GM23248 (cell line): ENCODE measurements around the gene TCEA2. TPM values are rescaled to one million over a fixed set of nuclear protein-coding genes. Genes with fewer than 3 reads are reported as not detected.

Experiments
- DNase-seq: peaks from one replicate; pipeline ENCODE4 v3.0.0-alpha.2; 2015
- H2AFZ ChIP-seq: fragments of 200-600 bp; sonication (generic); 2 replicates; pipeline ENCODE4 v1.6.1; 2016; ENCODE audit warnings: antibody characterized with exemption
- H3F3A ChIP-seq: fragments of 200-600 bp; sonication (generic); 2 replicates; pipeline ENCODE4 v1.6.1; 2016; ENCODE audit warnings: mild to moderate bottlenecking, antibody characterized with exemption, mixed run types; ENCODE audit not compliant: insufficient read depth
- H3K27ac ChIP-seq: fragments of 200-600 bp; sonication (generic); 2 replicates; pipeline ENCODE4 v1.5.1; 2016; ENCODE audit warnings: mild to moderate bottlenecking
- H3K27me3 ChIP-seq: fragments of 200-600 bp; sonication (generic); replicated peaks from 2 replicates; pipeline ENCODE4 v1.6.1; 2016; ENCODE audit warnings: mild to moderate bottlenecking; ENCODE audit not compliant: insufficient read depth
- H3K36me3 ChIP-seq: fragments of 200-600 bp; sonication (generic); 2 replicates; pipeline ENCODE4 v1.6.1; 2016; ENCODE audit warnings: low read depth, mild to moderate bottlenecking
- H3K4me1 ChIP-seq: fragments of 200-600 bp; sonication (generic); 2 replicates; pipeline ENCODE4 v1.6.1; 2016; ENCODE audit warnings: mild to moderate bottlenecking; ENCODE audit not compliant: insufficient read depth
- H3K4me2 ChIP-seq: fragments of 200-600 bp; sonication (generic); one replicate; pipeline ENCODE4 v1.6.1; 2016; ENCODE audit warnings: mild to moderate bottlenecking; ENCODE audit not compliant: unreplicated experiment
- H3K4me3 ChIP-seq: fragments of 200-600 bp; sonication (generic); 2 replicates; pipeline ENCODE4 v1.5.1; 2016; ENCODE audit warnings: mild to moderate bottlenecking
- H3K79me2 ChIP-seq: fragments of 200-600 bp; sonication (generic); 2 replicates; pipeline ENCODE4 v1.6.1; 2016; ENCODE audit warnings: mild to moderate bottlenecking; ENCODE audit not compliant: insufficient read depth
- H3K9ac ChIP-seq: fragments of 200-600 bp; sonication (generic); 2 replicates; pipeline ENCODE4 v1.6.1; 2016; ENCODE audit warnings: mild to moderate bottlenecking
- H3K9me2 ChIP-seq: fragments of 200-600 bp; sonication (generic); 2 replicates; pipeline ENCODE4 v1.6.1; 2016; ENCODE audit warnings: mixed run types, mild to moderate bottlenecking, moderate library complexity; ENCODE audit not compliant: insufficient read depth
- H3K9me3 ChIP-seq: fragments of 200-600 bp; sonication (generic); one replicate; pipeline ENCODE4 v1.6.1; 2017; ENCODE audit warnings: low read depth
- H4K20me1 ChIP-seq: fragments of 200-600 bp; sonication (generic); 2 replicates; pipeline ENCODE4 v1.6.0; 2016; ENCODE audit not compliant: insufficient read depth
- EZH2 ChIP-seq: fragments of 200-600 bp; sonication (generic); IDR thresholded peaks from 2 replicates; pipeline ENCODE4 v1.6.1; 2018; ENCODE audit warnings: antibody characterized with exemption, mild to moderate bottlenecking; ENCODE audit not compliant: insufficient read depth, poor library complexity, severe bottlenecking
- EZH2phosphoT487 ChIP-seq: fragments of 200-600 bp; sonication (generic); IDR thresholded peaks from 2 replicates; pipeline ENCODE4 v1.6.1; 2018; ENCODE audit warnings: antibody characterized with exemption, moderate library complexity, mild to moderate bottlenecking, low read depth; ENCODE audit not compliant: insufficient read depth
- WGBS, 2 experiments: methylation state at CpG; one replicate each; pipeline ENCODE4 v1.1.6; 2015 to 2017; ENCODE audit warnings: low lambda C conversion rate in 2 of 2, low coverage in 1 of 2; ENCODE audit errors: missing lambda C conversion rate in 2 of 2; 5-methylcytosine and 5-hydroxymethylcytosine counted together
- in situ Hi-C: fragments of 300-500 bp; cut with MboI; formaldehyde crosslinking; loops from 2 replicates; pipeline ENCODE4 v1.15.0; 2020
- polyA plus RNA-seq: library from polyadenylated mRNA; unstranded; fragments of >200 nt; fragmentation: Nextera tagmentation; extraction: Ambion mirVana; gene quantifications from 2 replicates; pipeline ENCODE4 v1.2.1, GENCODE V29; 2016
- total RNA-seq: library from RNA; depleted of rRNA; stranded (reverse); fragments of >200 nt; shearing (Covaris generic); gene quantifications from 2 replicates; pipeline ENCODE4 v1.2.3, GENCODE V29; 2014

Gene TCEA2
- total and polyA plus RNA-seq, 2 experiments from 2014 or later, result 34.3 to 70.7 TPM

DNA sequence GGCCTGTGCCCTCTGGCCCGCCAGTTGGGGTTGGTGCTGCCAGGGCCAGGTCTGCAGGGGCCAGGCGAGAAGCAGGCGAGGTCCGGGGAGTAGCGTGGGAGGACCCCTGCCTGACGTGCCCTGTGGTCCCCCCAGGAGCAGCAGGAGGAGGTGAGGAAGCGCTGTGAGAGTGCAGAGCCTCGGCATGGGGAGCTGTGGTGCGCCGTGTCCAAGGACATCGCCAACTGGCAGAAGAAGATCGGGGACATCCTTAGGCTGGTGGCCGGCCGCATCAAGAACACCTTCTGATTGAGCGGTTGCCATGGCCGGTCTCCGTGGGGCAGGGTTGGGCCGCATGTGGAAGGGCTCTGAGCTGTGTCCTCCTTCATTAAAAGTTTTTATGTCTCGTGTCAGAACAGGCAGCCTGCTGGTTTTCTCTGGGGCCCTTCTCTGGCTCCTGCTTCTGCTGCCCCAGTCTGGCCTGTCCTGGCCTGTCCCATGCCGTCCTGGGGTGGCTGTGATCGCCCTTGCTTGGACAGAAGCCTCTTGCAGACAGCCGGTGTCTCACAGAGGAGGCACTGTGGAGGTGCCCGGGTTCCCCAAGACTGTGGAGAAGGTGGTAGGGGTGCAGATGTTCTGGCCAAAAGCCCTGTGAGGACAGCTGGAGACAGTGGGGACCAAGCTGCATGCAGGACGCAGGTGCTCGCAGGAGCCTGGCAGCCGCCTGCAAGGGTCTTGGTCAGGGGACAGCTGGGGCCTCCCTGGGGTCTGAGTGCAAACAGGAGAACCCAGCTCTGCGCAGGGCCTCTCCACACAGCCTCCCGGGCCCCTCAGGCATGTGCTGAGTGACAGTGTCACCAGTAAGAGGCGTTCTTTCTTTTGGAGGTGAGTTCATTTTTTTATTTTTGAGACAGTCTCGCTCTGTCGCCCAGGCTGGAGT is 30.0 kb upstream of the TCEA2 start:
- Histone ChIP-seq H3F3A (no peaks in the 10 kb centered on the region), H3K79me2 (no peaks in the 10 kb centered on the region), H3K9ac (no peak overlapping the region), H3K4me2 (no peak overlapping the region), H4K20me1 (no peaks in the 10 kb centered on the region), H3K27me3 (no peaks in the 10 kb centered on the region), H3K9me3 (no peaks in the 10 kb centered on the region), H3K4me3 (no peak overlapping the region), H3K4me1 (no peaks in the 10 kb centered on the region), H3K27ac (no peak overlapping the region), H3K9me2 (no peaks in the 10 kb centered on the region), H2AFZ (no peak overlapping the region), H3K36me3 (peaks cover 7% of the 10 kb centered on the region; the same call in 1 of the 2 replicates)
- TF ChIP-seq EZH2 (no peak), EZH2phosphoT487 (no peak)
- no peak for DNase-seq
- 89 to 90% methylated on average over 28 to 31 of the region's 31 CpGs for WGBS, 2 experiments
- in situ Hi-C loops, result no loop called here

DNA sequence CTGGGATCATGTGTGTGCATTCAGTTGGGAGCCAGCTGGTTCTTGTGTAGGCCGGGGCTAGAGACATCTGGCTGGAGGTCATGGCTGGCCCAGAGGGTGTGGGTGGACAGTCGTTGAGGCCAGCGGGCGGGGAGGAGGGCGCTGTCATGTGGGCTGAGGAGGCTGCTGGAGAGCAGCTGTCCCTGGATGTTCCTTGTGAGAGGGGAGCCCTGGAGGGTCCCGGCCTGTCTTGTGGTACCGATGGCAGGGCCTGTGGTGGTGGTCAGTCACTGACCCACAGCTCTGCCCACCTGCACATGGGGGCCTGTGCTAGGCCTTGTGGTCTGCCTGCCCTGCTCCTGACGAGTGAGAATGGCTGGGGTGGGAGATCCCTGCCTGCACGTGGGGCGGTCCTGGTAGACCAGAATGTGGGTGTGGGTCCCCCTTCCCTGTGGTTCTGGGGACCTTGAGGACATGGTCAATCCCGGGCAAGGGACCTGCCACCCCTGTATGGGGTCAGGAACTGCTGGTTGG is 29.0 kb upstream of the TCEA2 start:
- Histone ChIP-seq H3K4me3 (no peak overlapping the region), H3K79me2 (no peaks in the 10 kb centered on the region), H3K9ac (no peak overlapping the region), H3K4me2 (no peak overlapping the region), H4K20me1 (no peaks in the 10 kb centered on the region), H3K27me3 (no peaks in the 10 kb centered on the region), H3K27ac (no peak overlapping the region), H2AFZ (no peak overlapping the region), H3K36me3 (peaks cover 3% of the 10 kb centered on the region; the same call in 1 of the 2 replicates), H3F3A (no peaks in the 10 kb centered on the region), H3K9me2 (no peaks in the 10 kb centered on the region), H3K4me1 (no peaks in the 10 kb centered on the region), H3K9me3 (no peaks in the 10 kb centered on the region)
- no peak for DNase-seq
- in situ Hi-C loops, result no loop called here
- no peak for TF ChIP-seq EZH2
- no peak for TF ChIP-seq EZH2phosphoT487
- 55 to 67% methylated on average over 9 to 10 of the region's 11 CpGs for WGBS, 2 experiments

DNA sequence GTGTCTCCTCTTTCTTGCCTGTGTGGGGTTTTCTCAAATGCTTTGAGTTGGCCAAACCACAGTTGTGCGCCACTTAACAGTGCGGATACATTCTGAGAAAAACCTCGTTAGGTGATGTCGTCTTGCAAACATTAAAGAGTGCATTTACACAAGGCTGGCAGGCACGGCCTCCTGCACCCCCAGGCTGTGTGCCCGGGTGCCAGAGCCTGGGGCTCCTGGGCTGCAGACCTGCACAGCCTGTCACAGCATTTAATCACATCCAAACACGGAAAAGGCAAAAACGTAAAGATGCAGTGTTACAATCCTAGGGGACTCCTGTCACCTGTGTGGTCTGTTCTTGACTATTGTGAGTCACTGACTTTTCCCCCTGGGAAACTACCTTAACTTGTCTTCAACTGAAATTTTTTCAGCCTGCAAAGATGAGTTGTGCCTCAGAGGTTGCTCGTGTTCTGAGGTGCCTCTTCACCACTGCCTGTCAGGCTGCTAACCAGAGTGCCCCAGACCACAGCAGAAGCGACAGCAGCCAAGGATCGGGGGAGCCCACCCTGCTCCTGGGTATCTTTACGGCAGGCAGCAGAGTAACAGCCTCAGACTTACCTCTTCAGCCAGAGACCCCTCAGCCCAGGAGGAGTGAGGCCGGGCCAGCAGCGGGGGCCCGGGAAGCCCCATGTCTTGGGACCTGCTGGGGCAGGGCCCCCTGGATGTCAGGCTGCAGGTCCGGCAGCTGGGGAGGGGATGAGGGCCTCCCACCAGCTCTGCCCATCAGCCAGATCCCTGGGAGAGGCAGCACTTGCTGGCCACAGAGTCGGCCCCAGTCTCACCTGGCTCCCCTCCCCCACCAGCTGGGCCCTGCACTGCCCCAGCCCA is 27.7 kb upstream of the TCEA2 start:
- Histone ChIP-seq H3K79me2 (no peaks in the 10 kb centered on the region), H3K4me3 (no peak overlapping the region), H3K27ac (no peak overlapping the region), H3K9ac (no peak overlapping the region), H3K4me1 (no peaks in the 10 kb centered on the region), H2AFZ (no peak overlapping the region), H3K4me2 (no peak overlapping the region), H4K20me1 (no peaks in the 10 kb centered on the region), H3K9me3 (no peaks in the 10 kb centered on the region), H3K9me2 (no peaks in the 10 kb centered on the region), H3K27me3 (peaks cover 12% of the 10 kb centered on the region; the same call in 1 of the 2 replicates), H3F3A (no peaks in the 10 kb centered on the region), H3K36me3 (no peaks in the 10 kb centered on the region; the same call in 1 of the 2 replicates)
- WGBS, 2 experiments, result 74 to 75% methylated on average over 13 to 17 of the region's 17 CpGs
- no peak for TF ChIP-seq EZH2
- no peak for TF ChIP-seq EZH2phosphoT487
- in situ Hi-C loops, result no loop called here
- no peak for DNase-seq

DNA sequence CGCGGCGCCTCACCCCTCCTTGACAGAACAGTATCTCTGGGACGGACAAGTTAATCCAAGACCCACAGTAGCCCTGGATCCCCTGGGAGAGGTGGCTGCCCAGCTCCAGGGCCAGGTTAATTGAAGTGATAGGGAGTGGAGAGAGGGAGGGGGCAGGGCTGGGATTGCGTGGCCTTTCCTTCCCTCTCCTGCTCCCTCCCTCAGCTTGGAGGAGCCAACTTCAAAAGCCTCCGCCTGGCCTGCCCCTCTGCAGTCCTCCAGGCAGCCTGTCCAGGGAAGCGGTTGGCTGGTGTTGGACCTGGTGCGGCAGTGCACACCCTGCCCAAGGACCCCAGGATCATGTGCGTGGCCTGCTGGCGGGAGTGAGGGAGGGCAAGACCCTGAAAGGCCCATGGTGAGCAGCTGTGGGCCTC is 27.1 kb upstream of the TCEA2 start, which contains the start of gene C20orf204:
C20orf204 (plus strand) TSS at position 250 of the 413 bp plus-strand sequence; CDS start at position 392, 142 bp downstream.
- Histone ChIP-seq H3F3A (no peaks in the 10 kb centered on the region), H2AFZ (no peak within 1 kb of the TSS), H3K4me3 (no peak within 1 kb of the TSS), H3K27ac (no peak within 1 kb of the TSS), H3K9ac (no peak within 1 kb of the TSS), H3K36me3 (no peaks in the 10 kb centered on the region), H3K4me1 (no peaks in the 10 kb centered on the region), H3K9me3 (no peaks in the 10 kb centered on the region), H3K27me3 (peaks cover 17% of the 10 kb centered on the region), H4K20me1 (no peaks in the 10 kb centered on the region), H3K79me2 (no peaks in the 10 kb centered on the region), H3K4me2 (no peak within 1 kb of the TSS), H3K9me2 (no peaks in the 10 kb centered on the region)
- DNase-seq, result no peak
- in situ Hi-C loops, result no loop called here
- 78 to 89% methylated on average over 8 to 10 of the region's 10 CpGs for WGBS, 2 experiments
- no peak for TF ChIP-seq EZH2phosphoT487
- no peak for TF ChIP-seq EZH2
